Left ventricle myocardium inferior (tissue), 1 donor: ENCODE data around the gene BMPR1B. TPM values are rescaled to one million over a fixed set of nuclear protein-coding genes. Genes with fewer than 3 reads are reported as not detected.

Source experiments
- DNase-seq: peaks from one replicate; pipeline ENCODE4 v3.0.0-alpha.2; 2020
- H3K27ac ChIP-seq: fragments of 200-600 bp; replicated peaks from 2 replicates; pipeline ENCODE4 v1.8.0; 2021
- H3K27me3 ChIP-seq: fragments of 200-600 bp; 2 replicates; pipeline ENCODE4 v1.8.0; 2021; ENCODE audit warnings: low read depth
- H3K36me3 ChIP-seq: fragments of 200-600 bp; 2 replicates; pipeline ENCODE4 v1.8.0; 2021
- H3K4me1 ChIP-seq: fragments of 200-600 bp; 2 replicates; pipeline ENCODE4 v1.8.0; 2021
- H3K4me3 ChIP-seq: fragments of 200-600 bp; 2 replicates; pipeline ENCODE4 v1.8.0; 2021; ENCODE audit warnings: mild to moderate bottlenecking, moderate library complexity
- H3K9me3 ChIP-seq: fragments of 200-600 bp; replicated peaks from 2 replicates; pipeline ENCODE4 v1.8.0; 2021
- intact Hi-C: fragments of 100-400 bp; cut with micrococcal nuclease; formaldehyde crosslinking; loops from one replicate; pipeline ENCODE4 v1.11.0; 2022
- total RNA-seq: library from RNA; stranded (reverse); fragmentation: NEBNext Ultra II Directional; extraction: Animal tissue kit (Norgen Biotek cat#: 25700); gene quantifications from one replicate; pipeline ENCODE4 v1.2.1, GENCODE V29; 2021
- TF ChIP-seq, protein P1 (sequence below): fragments of 200-600 bp; IDR thresholded peaks from 2 replicates; pipeline ENCODE4 v1.8.0; 2021; ENCODE audit warnings: antibody characterized with exemption, mild to moderate bottlenecking, borderline replicate concordance
- donor health status: DM: no; HTN: yes; CAD: no; lungs with severe emphysema.

BMPR1B gene
- total RNA-seq, 1 donor from 2014 or later = 3.0 TPM

DNA sequence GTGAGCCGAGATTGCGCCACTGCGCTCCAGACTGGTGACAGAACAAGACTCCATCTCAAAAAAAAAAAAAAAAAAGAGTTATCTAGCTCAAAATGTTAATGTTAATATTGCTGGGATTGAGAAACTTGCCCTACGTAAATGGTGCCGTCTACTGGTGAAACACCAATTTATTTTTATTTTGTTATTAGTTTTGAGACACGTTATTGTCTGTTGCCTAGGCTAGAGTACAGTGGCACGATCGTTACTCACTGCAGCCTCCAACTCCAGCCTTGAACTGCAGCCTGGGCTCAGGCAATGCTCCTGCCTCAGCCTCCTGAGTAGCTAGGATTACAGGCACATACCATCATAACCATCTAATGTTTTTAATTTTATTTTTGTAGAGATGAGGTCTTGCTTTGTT lies 262.8 kb downstream of the BMPR1B start:
- no peaks in the 10 kb centered on the region for H3K9me3 ChIP-seq
- TF ChIP-seq, protein P1, sequence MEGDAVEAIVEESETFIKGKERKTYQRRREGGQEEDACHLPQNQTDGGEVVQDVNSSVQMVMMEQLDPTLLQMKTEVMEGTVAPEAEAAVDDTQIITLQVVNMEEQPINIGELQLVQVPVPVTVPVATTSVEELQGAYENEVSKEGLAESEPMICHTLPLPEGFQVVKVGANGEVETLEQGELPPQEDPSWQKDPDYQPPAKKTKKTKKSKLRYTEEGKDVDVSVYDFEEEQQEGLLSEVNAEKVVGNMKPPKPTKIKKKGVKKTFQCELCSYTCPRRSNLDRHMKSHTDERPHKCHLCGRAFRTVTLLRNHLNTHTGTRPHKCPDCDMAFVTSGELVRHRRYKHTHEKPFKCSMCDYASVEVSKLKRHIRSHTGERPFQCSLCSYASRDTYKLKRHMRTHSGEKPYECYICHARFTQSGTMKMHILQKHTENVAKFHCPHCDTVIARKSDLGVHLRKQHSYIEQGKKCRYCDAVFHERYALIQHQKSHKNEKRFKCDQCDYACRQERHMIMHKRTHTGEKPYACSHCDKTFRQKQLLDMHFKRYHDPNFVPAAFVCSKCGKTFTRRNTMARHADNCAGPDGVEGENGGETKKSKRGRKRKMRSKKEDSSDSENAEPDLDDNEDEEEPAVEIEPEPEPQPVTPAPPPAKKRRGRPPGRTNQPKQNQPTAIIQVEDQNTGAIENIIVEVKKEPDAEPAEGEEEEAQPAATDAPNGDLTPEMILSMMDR = no peak
- no peaks in the 10 kb centered on the region for H3K27me3 ChIP-seq
- H3K4me1 ChIP-seq = no peaks in the 10 kb centered on the region
- intact Hi-C loops = no loop called here
- H3K4me3 ChIP-seq = no peak overlapping the region
- DNase-seq = no peak
- no peaks in the 10 kb centered on the region for H3K36me3 ChIP-seq
- no peak overlapping the region for H3K27ac ChIP-seq

GRCh38 chr4:95021099-95021498 lies 263.3 kb downstream of the BMPR1B start:
- H3K4me3 ChIP-seq = no peak overlapping the region
- no peaks in the 10 kb centered on the region for H3K36me3 ChIP-seq
- H3K9me3 ChIP-seq = no peaks in the 10 kb centered on the region
- DNase-seq = no peak
- H3K27ac ChIP-seq = no peak overlapping the region
- TF ChIP-seq, protein P1 = no peak
- intact Hi-C loops = no loop called here
- no peaks in the 10 kb centered on the region for H3K4me1 ChIP-seq
- H3K27me3 ChIP-seq = no peaks in the 10 kb centered on the region

- no peaks in the 10 kb centered on the region for H3K9me3 ChIP-seq
- TF ChIP-seq, protein P1 = no peak
- intact Hi-C loops = no loop called here
- H3K27me3 ChIP-seq = no peaks in the 10 kb centered on the region
- H3K27ac ChIP-seq = no peak overlapping the region
- no peaks in the 10 kb centered on the region for H3K36me3 ChIP-seq
- DNase-seq = no peak
- H3K4me3 ChIP-seq = no peak overlapping the region
- no peaks in the 10 kb centered on the region for H3K4me1 ChIP-seq
Measured at GRCh38 chr4:95023110-95023509, 265.4 kb downstream of the BMPR1B start.

DNA sequence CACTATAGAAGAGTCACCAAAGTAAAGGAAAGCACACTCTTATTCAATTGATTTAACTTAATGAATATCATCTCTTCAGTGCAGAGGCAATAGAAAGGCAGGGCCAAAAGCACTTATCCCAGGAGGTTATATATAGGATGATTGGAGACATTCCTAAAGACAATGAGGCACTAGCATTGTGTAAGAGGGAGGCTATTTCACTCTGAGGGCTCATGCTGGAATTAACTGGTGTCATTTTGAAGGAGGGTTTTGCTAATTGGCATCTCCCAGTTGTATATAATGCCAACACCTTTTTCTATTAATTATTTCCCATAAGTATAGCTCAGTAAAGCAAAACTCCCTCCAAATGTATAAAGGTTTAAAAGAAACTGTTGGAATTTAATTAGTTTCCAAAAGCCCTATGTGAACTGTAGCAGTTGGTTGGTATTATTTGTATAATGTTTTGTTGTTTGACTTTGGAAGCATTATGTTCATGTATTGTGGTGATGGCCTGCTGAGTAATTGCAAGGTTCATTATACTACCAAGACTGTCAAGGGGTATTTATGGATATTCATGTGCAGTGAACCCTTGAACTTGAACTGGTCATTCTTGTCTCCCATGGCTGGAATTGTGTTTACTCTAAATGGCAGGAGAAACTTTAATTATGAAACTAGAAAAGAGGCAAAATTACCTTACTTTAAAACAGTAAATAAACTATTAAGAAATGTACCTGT lies 270.3 kb downstream of the BMPR1B start:
- Histone ChIP-seq H3K27ac (no peak overlapping the region), H3K9me3 (peaks cover 8% of the 10 kb centered on the region), H3K4me3 (no peak overlapping the region), H3K27me3 (no peaks in the 10 kb centered on the region), H3K4me1 (no peaks in the 10 kb centered on the region), H3K36me3 (no peaks in the 10 kb centered on the region)
- intact Hi-C loops = no loop called here
- TF ChIP-seq, protein P1 = no peak
- no peak for DNase-seq

DNA sequence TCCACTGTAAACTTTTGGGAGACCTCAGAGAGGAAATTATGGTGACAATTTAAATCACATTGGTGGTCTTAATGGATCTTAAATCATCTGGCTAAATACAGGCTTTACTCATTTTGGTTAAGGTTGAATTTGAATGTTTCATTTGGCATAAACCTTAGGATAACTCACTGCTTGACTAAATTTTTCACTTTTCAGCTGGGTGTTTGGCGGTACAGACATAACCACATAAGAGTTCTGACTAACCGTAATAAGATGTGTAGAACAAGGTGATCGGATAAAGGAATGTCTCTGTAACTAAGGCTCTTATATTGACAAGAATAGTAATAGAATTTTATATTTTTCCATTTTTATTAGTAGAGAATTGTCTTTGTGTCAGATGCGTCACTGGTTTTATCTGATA lies 281.0 kb downstream of the BMPR1B start:
- DNase-seq = no peak
- Histone ChIP-seq H3K9me3 (peaks cover 12% of the 10 kb centered on the region), H3K36me3 (no peaks in the 10 kb centered on the region), H3K4me3 (no peak overlapping the region), H3K4me1 (no peaks in the 10 kb centered on the region), H3K27ac (no peak overlapping the region), H3K27me3 (peaks cover 4% of the 10 kb centered on the region)
- intact Hi-C loops = no loop called here
- TF ChIP-seq, protein P1 = no peak
